HepG2 (cell line): ENCODE data around the gene KRTAP10-10.

ENCODE experiments used
- CHD2 ChIP-seq: IDR thresholded peaks from 2 replicates; pipeline ENCODE4 v1.6.1; 2011; ENCODE audit warnings: low read depth, low read length, improper control_type of control experiment
- POLR2A ChIP-seq, 2 experiments: IDR thresholded peaks; 2 replicates each; pipeline ENCODE4 v1.6.1; 2011; ENCODE audit warnings: low read depth in 2 of 2, low read length in 2 of 2, mild to moderate bottlenecking in 1 of 2, moderate library complexity in 1 of 2; ENCODE audit not compliant: insufficient read depth in 1 of 2
- POLR2G ChIP-seq: fragments of 200-400 bp; formaldehyde crosslinking; IDR thresholded peaks from 2 replicates; pipeline ENCODE4 v1.6.1; 2018; ENCODE audit warnings: mild to moderate bottlenecking, low read depth, low read length, moderate library complexity
- RAD21 ChIP-seq: fragments of 450-650 bp; formaldehyde crosslinking; IDR thresholded peaks from 2 replicates; pipeline ENCODE4 v1.5.0; 2020; ENCODE audit warnings: mild to moderate bottlenecking
- SNRNP70 ChIP-seq: fragments of 200-400 bp; formaldehyde crosslinking; IDR thresholded peaks from 2 replicates; pipeline ENCODE4 v1.6.1; 2017; ENCODE audit warnings: mild to moderate bottlenecking, low read depth, low read length, moderate library complexity
- TBL1XR1 ChIP-seq: fragments of 150-350 bp; IDR thresholded peaks from 2 replicates; pipeline ENCODE4 v1.6.1; 2014; ENCODE audit warnings: borderline replicate concordance, low read length; ENCODE audit not compliant: partially characterized antibody
- ZNF383 ChIP-seq: sonication (generic); formaldehyde crosslinking; IDR thresholded peaks from 2 replicates; pipeline ENCODE4 v1.4.0; 2020; ENCODE audit warnings: missing genetic modification reagents, mild to moderate bottlenecking, borderline replicate concordance
- TF ChIP-seq, protein P1 (sequence below): sonication (generic); formaldehyde crosslinking; IDR thresholded peaks from 2 replicates; pipeline ENCODE4 v1.5.0; 2020; ENCODE audit warnings: mild to moderate bottlenecking, missing genetic modification reagents, moderate library complexity

GRCh38 chr21:44640761-44641160, 3.6 kb downstream of the KRTAP10-10 start:
- TF ChIP-seq ZNF383 (CRISPR knock-in tag) (no peak), POLR2A (IDR thresholded peaks at IDR 0.05; ENCODE audit: insufficient read depth in 1 of 2, low read depth in 2 of 2, low read length in 2 of 2) (no peak), POLR2G (no peak), RAD21 (CRISPR knock-in tag) (no peak), CHD2 (no peak), SNRNP70 (no peak), TBL1XR1 (no peak)
- TF ChIP-seq, protein P1, sequence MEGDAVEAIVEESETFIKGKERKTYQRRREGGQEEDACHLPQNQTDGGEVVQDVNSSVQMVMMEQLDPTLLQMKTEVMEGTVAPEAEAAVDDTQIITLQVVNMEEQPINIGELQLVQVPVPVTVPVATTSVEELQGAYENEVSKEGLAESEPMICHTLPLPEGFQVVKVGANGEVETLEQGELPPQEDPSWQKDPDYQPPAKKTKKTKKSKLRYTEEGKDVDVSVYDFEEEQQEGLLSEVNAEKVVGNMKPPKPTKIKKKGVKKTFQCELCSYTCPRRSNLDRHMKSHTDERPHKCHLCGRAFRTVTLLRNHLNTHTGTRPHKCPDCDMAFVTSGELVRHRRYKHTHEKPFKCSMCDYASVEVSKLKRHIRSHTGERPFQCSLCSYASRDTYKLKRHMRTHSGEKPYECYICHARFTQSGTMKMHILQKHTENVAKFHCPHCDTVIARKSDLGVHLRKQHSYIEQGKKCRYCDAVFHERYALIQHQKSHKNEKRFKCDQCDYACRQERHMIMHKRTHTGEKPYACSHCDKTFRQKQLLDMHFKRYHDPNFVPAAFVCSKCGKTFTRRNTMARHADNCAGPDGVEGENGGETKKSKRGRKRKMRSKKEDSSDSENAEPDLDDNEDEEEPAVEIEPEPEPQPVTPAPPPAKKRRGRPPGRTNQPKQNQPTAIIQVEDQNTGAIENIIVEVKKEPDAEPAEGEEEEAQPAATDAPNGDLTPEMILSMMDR: no peak
